NCI-H510A treated with DMSO at 0.1 percent for 48 hours (cell line): ENCODE results near the gene HYAL4.
"Not testable (repeated sequence)": the region's sequence is repeated elsewhere in the genome, so short reads cannot be mapped to it uniquely, and the experiment has no call there.

Experiments used
- DNase-seq: peaks from one replicate; lab custom pipeline; 2025; lab: John Stamatoyannopoulos, UW

The HYAL4 gene

DNA sequence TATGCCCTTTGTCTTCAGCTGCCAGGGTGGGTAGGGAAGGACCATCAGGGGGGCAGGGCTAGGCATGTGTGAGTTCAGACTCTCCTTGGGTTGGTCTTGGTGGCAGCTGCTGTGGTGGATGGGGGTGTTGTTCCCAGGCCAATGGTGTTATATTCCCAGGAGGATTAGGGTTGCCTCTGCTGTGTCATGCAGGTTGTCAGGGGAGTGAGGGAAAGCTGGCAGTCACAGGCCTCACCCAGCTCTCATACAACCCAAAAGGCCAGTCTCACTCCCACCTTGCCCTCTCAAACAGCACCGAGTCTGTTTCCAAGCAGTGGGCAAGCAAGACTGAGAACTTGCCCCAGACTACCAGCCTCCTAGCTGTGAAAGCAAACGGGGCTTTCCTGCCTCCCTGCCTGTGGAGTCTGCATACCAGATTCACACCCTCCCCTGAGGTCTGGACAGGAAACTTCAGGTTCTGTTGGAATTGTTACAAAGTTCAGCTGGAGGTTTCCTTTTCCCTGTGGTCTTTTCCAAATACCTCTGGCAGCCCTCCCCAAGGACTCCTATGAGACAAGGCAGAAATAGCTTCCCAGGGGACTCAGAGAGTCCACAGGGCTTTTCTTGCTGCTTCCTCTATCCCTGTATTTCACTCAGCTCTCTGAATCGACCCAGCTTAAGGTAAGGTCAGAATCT lies 1.4 kb downstream of the HYAL4 start:
- DNase-seq = no peak

GRCh38 chr7:123847868-123848267 lies 2.9 kb downstream of the HYAL4 start:
- no peak for DNase-seq

DNA sequence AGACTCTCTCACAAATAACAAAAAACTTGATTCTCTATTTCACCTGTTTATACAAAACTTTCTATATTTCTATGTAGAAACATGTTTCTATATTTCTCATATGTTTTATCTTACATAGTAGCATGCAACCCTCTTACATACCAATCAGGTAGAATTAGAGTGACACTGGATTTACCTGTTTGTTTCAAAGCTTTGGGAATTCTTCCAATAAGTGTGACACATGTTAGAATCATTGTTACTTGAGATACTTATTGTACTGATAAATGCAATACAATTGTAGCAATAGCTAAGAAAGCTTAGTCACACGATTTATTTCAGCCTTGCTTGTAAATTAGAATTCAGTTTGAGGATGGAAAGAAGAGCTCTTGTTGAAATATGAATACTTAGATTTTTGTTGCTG lies 4.9 kb downstream of the HYAL4 start:
- no peak for DNase-seq

GRCh38 chr7:123851404-123851803 lies 6.4 kb downstream of the HYAL4 start:
- DNase-seq = not testable (repeated sequence)

GRCh38 chr7:123854291-123854690 lies 9.3 kb downstream of the HYAL4 start:
- not testable (repeated sequence) for DNase-seq

GRCh38 chr7:123856428-123856827 lies 11.5 kb downstream of the HYAL4 start:
- not testable (repeated sequence) for DNase-seq

DNA sequence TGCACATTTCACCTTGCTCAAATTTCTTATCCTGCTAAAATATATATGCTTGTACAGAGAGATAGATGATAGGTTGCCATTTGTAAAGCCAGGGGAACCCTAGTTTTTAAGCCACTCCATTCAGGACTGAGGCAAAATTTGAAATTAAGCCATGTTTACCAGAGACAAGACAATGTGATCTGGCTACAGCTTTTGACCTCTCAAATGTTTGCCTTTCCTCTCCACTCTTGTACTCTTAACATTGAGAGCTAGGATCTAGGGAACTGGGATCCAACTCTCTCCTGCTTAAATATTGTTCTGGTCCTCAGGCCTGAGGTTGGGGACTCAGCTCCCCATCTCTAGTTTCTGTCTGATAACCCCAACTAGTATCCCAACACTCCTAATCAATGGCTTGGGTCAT lies 15.9 kb downstream of the HYAL4 start:
- DNase-seq = no peak

- no peak for DNase-seq
Measured at GRCh38 chr7:123862775-123863174, 17.8 kb downstream of the HYAL4 start.

GRCh38 chr7:123863461-123863860 lies 18.5 kb downstream of the HYAL4 start:
- DNase-seq = no peak

GRCh38 chr7:123864012-123864411 lies 19.0 kb downstream of the HYAL4 start:
- DNase-seq = no peak

GRCh38 chr7:123864436-123864835 lies 19.5 kb downstream of the HYAL4 start:
- no peak for DNase-seq

DNA sequence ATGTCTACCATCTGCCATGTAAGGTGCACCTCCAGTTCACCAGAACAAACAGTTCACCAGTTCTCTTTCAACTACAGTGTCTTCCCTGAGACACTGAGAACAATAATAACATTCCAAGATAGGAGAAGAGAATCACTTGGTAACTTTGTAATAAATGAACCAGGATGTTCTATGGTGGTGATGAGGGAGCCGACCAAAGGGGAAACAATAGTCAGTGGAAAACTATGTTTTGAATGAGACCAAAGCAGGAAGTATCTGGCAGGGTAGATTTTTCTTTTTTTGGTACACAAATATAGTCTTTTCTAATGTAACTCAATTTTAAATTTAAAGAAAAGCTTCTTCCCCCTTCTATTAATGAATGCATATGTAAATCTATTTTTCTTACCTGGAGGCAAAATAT lies 20.0 kb downstream of the HYAL4 start:
- DNase-seq = no peak

GRCh38 chr7:123865517-123866117 lies 20.6 kb downstream of the HYAL4 start:
- peak; percentile 16 for DNase-seq

GRCh38 chr7:123867225-123867624 lies 22.3 kb downstream of the HYAL4 start:
- DNase-seq = no peak

DNA sequence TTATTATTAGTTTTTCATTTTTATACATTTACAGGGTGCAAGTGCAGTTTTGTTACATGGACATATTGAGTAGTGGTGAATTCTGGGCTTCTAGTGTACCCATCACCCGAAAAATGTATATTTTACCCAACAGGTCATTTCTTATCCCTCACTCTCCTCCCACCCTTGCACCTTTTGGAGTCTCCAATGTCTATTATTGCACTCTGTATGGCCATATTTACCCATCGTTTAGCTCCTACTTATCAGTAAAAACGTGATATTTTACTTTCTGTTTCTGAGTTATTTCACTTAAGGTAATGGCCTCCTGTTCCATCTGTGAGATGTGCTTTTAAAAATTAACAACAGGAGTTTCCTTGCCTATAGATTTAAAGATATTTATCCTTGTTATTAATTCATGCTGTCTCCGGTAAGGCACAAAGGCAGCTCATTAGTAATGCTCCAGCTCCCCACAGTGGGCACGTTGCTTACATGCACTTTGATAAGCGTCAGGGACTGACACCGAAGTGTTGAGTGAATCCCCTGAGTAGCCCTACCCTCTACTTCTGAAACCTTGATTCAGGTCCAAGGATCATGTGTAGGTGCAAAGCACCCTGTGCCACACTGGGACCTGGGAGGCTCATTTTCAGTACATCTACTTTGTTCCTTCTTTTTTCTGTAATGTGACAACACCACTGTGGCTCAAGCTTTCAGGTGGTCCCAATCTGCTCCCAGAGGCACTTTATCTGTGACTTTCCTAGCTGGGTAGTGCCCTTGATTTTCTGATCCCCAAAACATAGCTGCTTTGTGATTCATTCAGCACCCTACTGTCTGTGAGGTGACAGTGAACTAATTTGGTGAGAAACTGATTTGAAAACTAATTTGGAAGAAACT lies 27.3 kb downstream of the HYAL4 start:
- DNase-seq = peak; percentile 11

DNA sequence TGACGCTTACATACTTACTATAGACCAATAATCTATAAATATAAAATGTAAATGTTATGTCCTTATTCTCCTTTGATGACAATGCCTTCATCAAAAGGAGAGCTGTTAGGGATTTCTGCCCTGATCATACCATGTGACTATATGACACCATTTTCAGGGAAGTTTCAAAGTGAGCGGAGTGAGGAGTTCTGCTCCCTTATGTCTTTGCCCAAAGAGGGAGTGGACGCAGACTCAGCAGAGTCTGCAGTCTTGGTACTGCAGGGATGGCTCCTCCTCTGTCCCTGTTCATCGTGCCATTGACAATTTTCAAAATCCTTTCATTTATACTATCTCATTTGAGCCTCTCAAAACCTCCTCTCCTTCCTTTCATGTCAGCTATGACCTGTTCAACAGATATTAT lies 27.9 kb downstream of the HYAL4 start:
- DNase-seq = no peak

DNA sequence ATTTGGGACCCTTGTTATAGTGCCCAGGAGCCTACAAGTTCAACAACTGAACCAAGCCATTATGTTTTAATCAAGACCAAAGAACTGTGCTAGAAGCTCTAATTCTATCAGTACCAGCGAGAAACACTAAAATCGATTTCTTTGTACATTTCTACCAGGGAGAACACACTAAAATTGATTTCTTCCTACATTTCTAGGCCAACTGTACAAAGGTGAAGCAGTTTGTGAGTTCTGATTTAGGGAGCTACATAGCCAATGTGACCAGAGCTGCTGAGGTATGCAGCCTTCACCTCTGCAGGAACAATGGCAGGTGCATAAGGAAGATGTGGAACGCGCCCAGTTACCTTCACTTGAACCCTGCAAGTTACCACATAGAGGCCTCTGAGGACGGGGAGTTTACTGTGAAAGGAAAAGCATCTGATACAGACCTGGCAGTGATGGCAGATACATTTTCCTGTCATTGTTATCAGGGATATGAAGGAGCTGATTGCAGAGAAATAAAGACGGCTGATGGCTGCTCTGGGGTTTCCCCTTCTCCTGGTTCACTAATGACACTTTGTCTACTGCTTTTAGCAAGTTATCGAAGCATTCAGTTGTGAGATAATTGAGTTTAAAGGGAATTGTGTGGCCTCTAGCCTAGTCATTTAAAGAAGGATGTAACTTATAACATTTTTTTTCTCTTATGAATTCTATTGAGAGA lies 31.7 kb downstream of the HYAL4 start:
- no peak for DNase-seq

DNA sequence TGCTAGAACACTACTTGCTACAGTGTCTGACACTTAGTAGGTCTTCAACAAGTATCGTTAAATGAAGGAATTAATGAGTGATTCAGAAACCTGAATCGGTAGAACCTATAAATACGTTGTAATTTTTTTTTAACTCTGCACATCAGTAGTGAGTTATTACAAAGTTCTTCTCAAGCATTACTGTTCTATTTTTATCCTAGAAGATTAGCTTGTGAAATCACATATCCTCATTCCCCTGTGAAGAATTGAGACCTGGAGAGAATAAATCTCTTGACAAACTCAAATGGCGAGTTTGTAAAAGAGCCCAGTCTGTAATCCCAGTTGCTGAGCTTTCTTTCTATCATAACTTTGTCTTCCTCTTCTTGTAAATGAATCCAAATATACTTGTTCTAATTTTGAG lies 34.7 kb downstream of the HYAL4 start:
- no peak for DNase-seq

- DNase-seq = no peak
Measured at GRCh38 chr7:123881300-123881699, 36.3 kb downstream of the HYAL4 start.

DNA sequence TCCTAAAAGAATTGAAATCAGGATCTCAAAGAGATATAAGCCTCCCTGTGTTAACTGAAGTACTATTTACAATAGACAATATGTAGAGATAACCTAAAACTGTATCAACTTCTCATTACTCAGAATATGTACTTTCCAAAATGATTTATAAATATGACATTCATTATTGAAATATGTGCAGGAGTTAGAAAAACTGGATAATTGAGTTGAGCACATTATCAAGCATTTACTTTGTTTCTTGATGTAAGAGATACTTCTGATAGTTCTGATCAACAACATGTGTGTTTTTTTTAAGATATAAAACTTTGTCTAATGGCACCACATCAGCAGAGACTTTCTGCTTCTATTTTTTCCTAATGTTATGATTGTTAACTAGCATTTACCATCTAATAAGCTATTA lies 38.2 kb downstream of the HYAL4 start:
- DNase-seq = no peak

- DNase-seq = no peak
Measured at GRCh38 chr7:123888192-123888591, 43.2 kb downstream of the HYAL4 start.

GRCh38 chr7:123894753-123895152 lies 49.8 kb downstream of the HYAL4 start:
- DNase-seq = not testable (repeated sequence)
